GM20000 (cell line): ENCODE measurements around the gene SLC23A2.
"Not testable (repeated sequence)": the region's sequence is repeated elsewhere in the genome, so short reads cannot be mapped to it uniquely, and the experiment has no call there.

ENCODE experiments used
- DNase-seq: peaks from one replicate; pipeline ENCODE4 v3.0.0; 2012; ENCODE audit warnings: low spot score
- TF ChIP-seq, protein P1 (sequence below): IDR thresholded peaks from 2 replicates; pipeline ENCODE4 v1.5.1; 2012; ENCODE audit warnings: mild to moderate bottlenecking, control low read depth; ENCODE audit errors: extremely low read depth, missing control alignments

Gene SLC23A2

DNA sequence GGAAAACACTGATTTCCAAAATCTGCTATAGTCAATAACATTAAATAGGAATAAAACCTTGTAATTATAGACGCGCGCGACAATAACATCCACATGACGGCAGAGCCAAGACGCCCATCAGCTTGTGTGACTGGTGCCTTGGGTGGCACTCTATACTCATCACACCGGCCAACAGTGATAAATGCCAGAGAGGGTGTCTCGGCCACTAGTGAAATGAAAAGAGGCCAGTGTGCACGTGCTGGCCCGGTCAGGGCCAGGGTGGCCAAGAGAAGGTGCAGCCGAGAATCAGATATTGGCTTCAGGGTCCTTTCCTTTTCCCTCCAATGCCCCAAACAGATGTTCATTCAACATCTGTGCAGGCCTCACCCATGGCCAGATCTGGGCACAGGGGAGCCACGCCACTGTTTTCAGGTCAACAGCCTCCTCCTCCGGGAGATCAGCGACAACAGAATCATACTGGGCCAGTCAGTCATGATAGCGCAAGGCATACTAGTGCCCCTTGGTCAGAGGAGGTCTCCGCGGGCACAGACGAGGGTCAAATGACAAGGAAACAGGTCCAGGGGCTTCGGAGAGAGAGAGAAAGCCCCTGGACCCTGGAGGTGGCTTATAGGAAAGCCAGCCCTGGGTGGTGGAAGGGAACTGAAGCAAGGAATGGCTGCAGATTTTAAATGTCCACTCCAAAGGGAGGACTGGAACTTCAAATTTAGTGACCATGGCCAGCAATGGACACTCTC is 145.1 kb downstream of the SLC23A2 start:
- TF ChIP-seq, protein P1, sequence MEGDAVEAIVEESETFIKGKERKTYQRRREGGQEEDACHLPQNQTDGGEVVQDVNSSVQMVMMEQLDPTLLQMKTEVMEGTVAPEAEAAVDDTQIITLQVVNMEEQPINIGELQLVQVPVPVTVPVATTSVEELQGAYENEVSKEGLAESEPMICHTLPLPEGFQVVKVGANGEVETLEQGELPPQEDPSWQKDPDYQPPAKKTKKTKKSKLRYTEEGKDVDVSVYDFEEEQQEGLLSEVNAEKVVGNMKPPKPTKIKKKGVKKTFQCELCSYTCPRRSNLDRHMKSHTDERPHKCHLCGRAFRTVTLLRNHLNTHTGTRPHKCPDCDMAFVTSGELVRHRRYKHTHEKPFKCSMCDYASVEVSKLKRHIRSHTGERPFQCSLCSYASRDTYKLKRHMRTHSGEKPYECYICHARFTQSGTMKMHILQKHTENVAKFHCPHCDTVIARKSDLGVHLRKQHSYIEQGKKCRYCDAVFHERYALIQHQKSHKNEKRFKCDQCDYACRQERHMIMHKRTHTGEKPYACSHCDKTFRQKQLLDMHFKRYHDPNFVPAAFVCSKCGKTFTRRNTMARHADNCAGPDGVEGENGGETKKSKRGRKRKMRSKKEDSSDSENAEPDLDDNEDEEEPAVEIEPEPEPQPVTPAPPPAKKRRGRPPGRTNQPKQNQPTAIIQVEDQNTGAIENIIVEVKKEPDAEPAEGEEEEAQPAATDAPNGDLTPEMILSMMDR, result no peak
- DNase-seq, result no peak

DNA sequence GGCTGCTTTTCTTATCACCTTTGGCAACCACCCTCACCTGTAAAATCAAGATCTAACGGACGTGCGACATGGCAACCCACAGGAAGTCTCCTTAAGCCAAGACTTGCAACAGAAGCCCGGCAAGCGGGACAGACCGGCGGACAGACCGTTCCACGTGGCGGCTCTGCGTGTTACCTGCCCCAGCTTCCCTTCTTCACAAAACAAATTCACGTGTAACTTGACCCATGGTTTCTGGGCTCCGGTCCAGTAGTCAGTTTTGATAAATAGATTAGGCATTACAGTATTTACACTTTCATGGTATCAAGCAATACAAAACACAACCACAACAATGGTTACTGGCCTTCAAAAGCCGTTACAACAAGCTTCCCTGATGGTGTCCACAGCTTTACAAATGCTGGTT is 145.8 kb downstream of the SLC23A2 start:
- TF ChIP-seq, protein P1, result no peak
- DNase-seq, result no peak

DNA sequence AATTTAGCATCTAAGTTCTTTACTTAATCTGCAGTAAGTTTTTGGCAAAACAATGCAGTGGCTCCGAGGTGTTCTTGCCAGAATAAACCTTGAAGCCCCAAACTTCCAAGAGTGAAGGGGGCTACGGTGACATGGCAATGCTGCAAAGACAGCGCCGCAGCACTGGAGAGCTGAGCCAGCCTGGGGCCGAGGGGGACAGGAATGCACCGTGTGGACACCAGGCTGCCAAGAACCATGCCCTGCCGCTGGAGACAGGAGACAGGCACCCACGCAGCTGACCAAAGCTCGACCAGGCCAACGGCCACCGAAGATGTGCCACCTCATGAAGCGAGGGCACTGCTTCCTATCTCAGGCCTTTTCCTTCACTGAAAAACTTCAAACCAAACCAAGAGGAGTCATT is 146.2 kb downstream of the SLC23A2 start:
- TF ChIP-seq, protein P1, result no peak
- no peak for DNase-seq

DNA sequence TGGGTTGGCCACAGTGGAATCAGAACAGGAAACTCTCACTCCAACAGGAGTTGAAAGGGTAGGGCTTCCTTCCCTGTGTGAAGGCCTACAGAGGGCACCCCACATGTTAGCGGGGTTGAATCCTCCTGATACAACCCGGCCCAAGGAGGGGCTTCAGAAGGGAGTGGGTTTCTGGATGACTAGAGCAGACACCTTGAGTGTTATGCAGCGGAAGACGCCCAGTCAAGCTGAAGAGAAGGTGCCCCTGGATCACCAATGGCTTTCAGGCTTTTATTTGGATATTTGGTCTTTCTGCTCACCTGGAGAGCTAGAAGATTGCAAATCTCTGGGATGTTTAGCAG is 146.8 kb downstream of the SLC23A2 start:
- TF ChIP-seq, protein P1, result no peak
- no peak for DNase-seq

DNA sequence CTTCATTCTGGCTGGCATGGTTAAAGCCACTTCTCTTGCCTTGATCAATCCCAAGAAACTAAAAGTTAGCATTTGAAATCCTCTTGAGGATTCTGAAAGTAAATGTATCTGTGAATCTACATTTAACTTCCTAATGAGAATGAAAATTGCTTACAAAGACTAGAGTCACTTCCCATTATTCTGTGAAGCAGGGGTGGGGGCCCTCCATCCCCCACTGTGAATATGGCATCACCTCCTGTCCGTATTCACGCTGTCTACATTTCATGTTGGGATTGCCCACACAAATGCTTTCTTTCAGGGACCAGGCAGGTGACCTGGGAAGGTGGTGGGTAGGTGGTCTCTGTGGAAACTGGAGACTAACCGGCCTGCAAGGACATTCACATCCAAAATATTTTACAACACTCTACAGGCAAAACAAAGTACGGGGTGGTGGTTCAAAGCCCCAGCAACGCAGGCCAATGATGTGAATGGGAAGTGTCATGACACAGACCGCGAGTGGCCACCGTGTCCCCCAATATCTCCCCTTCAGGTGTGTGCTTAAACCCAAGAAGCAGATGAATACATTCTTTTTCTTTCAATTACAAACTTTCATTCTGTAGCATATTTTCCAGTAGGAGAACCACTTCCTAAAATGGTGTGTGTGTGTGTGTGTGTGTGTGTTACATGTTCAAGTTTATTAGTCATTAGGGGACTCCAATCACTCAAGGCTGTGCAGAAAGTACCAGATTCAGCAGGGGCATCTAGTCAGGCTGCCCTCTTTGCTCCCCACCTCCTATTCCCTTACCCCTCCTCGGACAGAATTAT is 147.4 kb downstream of the SLC23A2 start:
- no peak for DNase-seq
- TF ChIP-seq, protein P1, result no peak

DNA sequence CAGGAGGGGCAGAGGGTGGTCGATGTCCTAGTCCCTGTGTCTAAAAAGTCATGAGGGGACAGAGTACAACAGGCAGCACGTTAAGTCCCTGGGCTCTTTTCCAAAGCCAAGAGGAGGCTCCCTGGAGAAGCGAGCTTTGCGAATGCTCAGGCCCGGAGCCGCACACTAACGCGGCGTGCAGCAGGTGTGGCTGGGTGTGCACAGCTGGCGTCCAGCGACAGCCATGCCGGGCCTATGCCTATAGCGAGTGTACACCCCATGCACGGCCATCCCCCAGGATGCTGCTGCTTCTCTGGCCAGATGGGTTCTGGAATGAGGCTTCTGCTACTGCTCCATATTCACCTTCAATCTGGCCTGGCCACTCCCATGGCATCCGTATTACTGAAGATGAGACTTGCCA is 148.3 kb downstream of the SLC23A2 start:
- DNase-seq, result no peak
- TF ChIP-seq, protein P1, result no peak

DNA sequence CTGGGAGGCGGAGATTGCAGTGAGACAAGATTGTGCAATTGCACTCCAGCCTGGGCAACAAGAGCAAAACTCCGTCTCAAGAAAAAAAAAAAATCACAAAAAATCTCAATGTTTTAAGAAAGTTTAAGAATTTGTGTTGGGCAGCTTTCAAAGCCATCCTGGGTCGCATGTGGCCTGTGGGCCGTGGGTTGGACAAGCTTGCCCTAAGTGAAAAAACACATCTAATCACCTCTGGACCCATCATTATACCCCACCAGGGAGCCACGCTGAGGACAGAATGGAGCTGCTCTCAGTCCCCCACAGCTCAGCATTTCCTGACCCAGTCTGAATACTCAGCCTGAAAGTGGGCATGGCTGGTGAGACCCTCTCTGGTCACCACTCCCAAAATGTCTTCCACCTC is 150.3 kb downstream of the SLC23A2 start:
- DNase-seq, result no peak
- TF ChIP-seq, protein P1, result no peak

DNA sequence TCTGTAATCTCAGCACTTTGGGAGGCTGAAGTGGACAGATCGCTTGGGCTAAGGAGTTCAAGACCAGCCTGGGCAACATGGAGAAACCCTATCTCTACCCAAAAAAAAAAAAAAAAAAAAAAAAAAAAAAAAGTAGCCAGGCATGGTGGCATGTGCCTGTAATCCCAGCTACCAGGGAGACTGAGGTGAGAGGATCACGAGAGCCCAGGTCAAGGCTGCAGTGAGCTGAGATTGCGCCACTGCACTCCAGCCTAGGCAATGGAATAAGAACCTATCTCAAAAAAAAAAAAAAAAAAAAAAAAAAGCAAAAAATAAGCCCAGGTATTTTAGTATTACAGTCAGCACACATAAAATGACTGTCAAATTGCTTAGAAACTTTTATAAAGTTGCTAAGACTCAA is 152.5 kb downstream of the SLC23A2 start:
- DNase-seq, result not testable (repeated sequence)
